Panc1 (cell line): ENCODE measurements around the gene STAT4. TPM values are rescaled to one million over a fixed set of nuclear protein-coding genes. Genes with fewer than 3 reads are reported as not detected.

ENCODE experiments used
- ATAC-seq: fragments of 200-7000 bp; cut with Tn5 transposase; 2 replicates; pipeline ENCODE4 v1.9.1; 2020; ENCODE audit warnings: mild to moderate bottlenecking, moderate library complexity
- BruUV-seq: library from RNA; stranded (reverse); fragments of 400-500 nt; replicated peaks from 2 replicates; lab custom pipeline; 2021; lab: Mats Ljungman, UMichigan
- CTCF ChIA-PET: fragments of 300-600 bp; sonication (Branson Sonifier 250); formaldehyde crosslinking; loops from one replicate; lab custom pipeline; 2022; ENCODE audit warnings: antibody characterized with exemption; lab: Charles Lee
- POLR2A ChIA-PET: fragments of 300-600 bp; sonication (Branson Sonifier 250); formaldehyde crosslinking; loops from one replicate; lab custom pipeline; 2022; ENCODE audit warnings: antibody characterized with exemption; lab: Charles Lee
- DNase-seq: peaks from one replicate; pipeline ENCODE4 v3.0.0-alpha.2; 2010; ENCODE audit warnings: low read depth, low spot score
- H3K27ac ChIP-seq: 2 replicates; pipeline ENCODE4 v1.5.1; 2011; ENCODE audit warnings: mild to moderate bottlenecking, low read length, inconsistent platforms
- H3K27me3 ChIP-seq: fragments of 200-500 bp; sonication (Bioruptor generic); 2 replicates; pipeline ENCODE4 v1.6.0; 2014; ENCODE audit warnings: low read length, inconsistent platforms; ENCODE audit not compliant: control insufficient read depth, insufficient read depth
- H3K36me3 ChIP-seq: fragments of 200-500 bp; sonication (Bioruptor generic); 2 replicates; pipeline ENCODE4 v1.5.1; 2014; ENCODE audit warnings: inconsistent platforms, mild to moderate bottlenecking, low read length, moderate library complexity; ENCODE audit not compliant: control insufficient read depth, insufficient read depth
- H3K4me1 ChIP-seq: 2 replicates; pipeline ENCODE4 v1.5.1; 2011; ENCODE audit warnings: inconsistent platforms, mild to moderate bottlenecking, low read length, moderate library complexity; ENCODE audit not compliant: control insufficient read depth, insufficient read depth
- H3K4me3 ChIP-seq, 2 experiments: 2 replicates each; pipeline ENCODE4 v1.5.1; 2011 to 2012; ENCODE audit warnings: low read depth in 2 of 2, low read length in 2 of 2, mild to moderate bottlenecking in 2 of 2, inconsistent platforms in 1 of 2, moderate library complexity in 1 of 2
- H3K9me3 ChIP-seq: fragments of 200-500 bp; sonication (Bioruptor generic); 2 replicates; pipeline ENCODE4 v1.5.1; 2014; ENCODE audit warnings: low read depth, mild to moderate bottlenecking, inconsistent platforms, low read length, moderate library complexity; ENCODE audit not compliant: control insufficient read depth, insufficient read depth
- CTCF ChIP-seq: fragments of 450-650 bp; IDR thresholded peaks from 2 replicates; pipeline ENCODE4 v1.5.1; 2017; ENCODE audit warnings: mild to moderate bottlenecking
- POLR2AphosphoS5 ChIP-seq: IDR thresholded peaks from 2 replicates; pipeline ENCODE4 v1.6.1; 2012; ENCODE audit warnings: mild to moderate bottlenecking, low read depth, low read length, moderate library complexity
- SIN3A ChIP-seq: IDR thresholded peaks from 2 replicates; pipeline ENCODE4 v1.6.1; 2012; ENCODE audit warnings: low read depth, mild to moderate bottlenecking, low read length, moderate library complexity, borderline replicate concordance; ENCODE audit not compliant: insufficient read depth
- TCF7L2 ChIP-seq: IDR thresholded peaks from 2 replicates; pipeline ENCODE4 v1.6.1; 2011; ENCODE audit warnings: mild to moderate bottlenecking, low read depth, low read length, inconsistent platforms
- in situ Hi-C: cut with HindIII; loops from 2 replicates; pipeline ENCODE4 v1.10.0; 2016; ENCODE audit warnings: low sequenced_read_pairs, low pct_unique_long_range_greater_than_20kb
- intact Hi-C: fragments of 100-400 bp; cut with micrococcal nuclease; formaldehyde crosslinking; loops from one replicate; pipeline ENCODE4 v1.10.0; 2022; ENCODE audit not compliant: unreplicated experiment
- total RNA-seq: library from RNA; stranded (reverse); gene quantifications from one replicate; pipeline ENCODE4 v1.2.1, GENCODE V29; 2021; ENCODE audit not compliant: unreplicated experiment
- TF ChIP-seq, protein P1 (sequence below), 2 experiments: IDR thresholded peaks; 2 replicates each; pipeline ENCODE4 v1.6.1; 2011 to 2012; ENCODE audit warnings: low read depth in 2 of 2, control low read depth in 1 of 2, low read length in 1 of 2, mild to moderate bottlenecking in 1 of 2, moderate library complexity in 1 of 2; ENCODE audit not compliant: insufficient read depth in 1 of 2

STAT4 gene
- total RNA-seq, 1 experiment from 2014 or later, result 0.05 TPM

DNA sequence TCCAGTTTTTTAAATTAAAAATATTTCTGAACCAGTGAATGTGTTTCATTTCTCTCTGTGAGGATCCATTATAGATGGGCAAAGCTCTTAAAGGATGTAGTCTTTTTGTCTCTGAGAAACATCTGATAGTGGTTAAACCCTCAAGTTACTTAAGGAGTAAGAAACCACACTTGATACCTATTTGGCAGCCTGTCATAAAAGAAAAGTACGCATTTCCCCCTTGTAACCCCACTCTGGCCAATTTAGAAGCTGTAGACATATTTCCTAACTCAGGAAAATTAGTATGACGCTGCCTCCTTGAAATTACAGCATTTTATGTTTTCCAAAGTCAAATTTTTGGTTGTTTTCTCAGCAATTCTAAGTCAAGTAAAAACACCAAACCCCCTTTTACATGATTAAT is 2.0 kb downstream of the STAT4 start:
- no peak overlapping the region for H3K27ac ChIP-seq
- intact Hi-C loops, result loop anchor here (5.0 kb wide), 1 partner anchor 76 kb away; no protein-coding TSS in a partner anchor
- H3K4me3 ChIP-seq, result no peak overlapping the region
- POLR2A ChIA-PET, result no interaction called here
- in situ Hi-C loops, result no loop called here
- CTCF ChIA-PET, result interaction anchor here (0.6 kb wide), 1 partner anchor 1541 kb away, joined by 4 read pairs; no protein-coding TSS in a partner anchor
- BruUV-seq, result no TSS peak
- H3K27me3 ChIP-seq, result peaks cover 18% of the 10 kb centered on the region
- H3K4me1 ChIP-seq, result no peaks in the 10 kb centered on the region
- H3K36me3 ChIP-seq, result no peaks in the 10 kb centered on the region; the same call in 1 of the 2 replicates
- no peaks in the 10 kb centered on the region for H3K9me3 ChIP-seq
- TF ChIP-seq SIN3A (no peak), POLR2AphosphoS5 (no peak), TCF7L2 (no peak), CTCF (no peak)
- TF ChIP-seq, protein P1, sequence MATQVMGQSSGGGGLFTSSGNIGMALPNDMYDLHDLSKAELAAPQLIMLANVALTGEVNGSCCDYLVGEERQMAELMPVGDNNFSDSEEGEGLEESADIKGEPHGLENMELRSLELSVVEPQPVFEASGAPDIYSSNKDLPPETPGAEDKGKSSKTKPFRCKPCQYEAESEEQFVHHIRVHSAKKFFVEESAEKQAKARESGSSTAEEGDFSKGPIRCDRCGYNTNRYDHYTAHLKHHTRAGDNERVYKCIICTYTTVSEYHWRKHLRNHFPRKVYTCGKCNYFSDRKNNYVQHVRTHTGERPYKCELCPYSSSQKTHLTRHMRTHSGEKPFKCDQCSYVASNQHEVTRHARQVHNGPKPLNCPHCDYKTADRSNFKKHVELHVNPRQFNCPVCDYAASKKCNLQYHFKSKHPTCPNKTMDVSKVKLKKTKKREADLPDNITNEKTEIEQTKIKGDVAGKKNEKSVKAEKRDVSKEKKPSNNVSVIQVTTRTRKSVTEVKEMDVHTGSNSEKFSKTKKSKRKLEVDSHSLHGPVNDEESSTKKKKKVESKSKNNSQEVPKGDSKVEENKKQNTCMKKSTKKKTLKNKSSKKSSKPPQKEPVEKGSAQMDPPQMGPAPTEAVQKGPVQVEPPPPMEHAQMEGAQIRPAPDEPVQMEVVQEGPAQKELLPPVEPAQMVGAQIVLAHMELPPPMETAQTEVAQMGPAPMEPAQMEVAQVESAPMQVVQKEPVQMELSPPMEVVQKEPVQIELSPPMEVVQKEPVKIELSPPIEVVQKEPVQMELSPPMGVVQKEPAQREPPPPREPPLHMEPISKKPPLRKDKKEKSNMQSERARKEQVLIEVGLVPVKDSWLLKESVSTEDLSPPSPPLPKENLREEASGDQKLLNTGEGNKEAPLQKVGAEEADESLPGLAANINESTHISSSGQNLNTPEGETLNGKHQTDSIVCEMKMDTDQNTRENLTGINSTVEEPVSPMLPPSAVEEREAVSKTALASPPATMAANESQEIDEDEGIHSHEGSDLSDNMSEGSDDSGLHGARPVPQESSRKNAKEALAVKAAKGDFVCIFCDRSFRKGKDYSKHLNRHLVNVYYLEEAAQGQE (IDR thresholded peaks at IDR 0.05; ENCODE audit: insufficient read depth in 1 of 2, low read depth in 2 of 2, low read length in 1 of 2), result no peak
- ATAC-seq (no peak), DNase-seq (no peak)

- no peak for ATAC-seq
- Histone ChIP-seq H3K9me3 (no peaks in the 10 kb centered on the region), H3K27me3 (peaks cover 18% of the 10 kb centered on the region), H3K27ac (no peak overlapping the region), H3K4me3 (no peak overlapping the region), H3K36me3 (no peaks in the 10 kb centered on the region; the same call in 1 of the 2 replicates), H3K4me1 (no peaks in the 10 kb centered on the region)
- no peak for TF ChIP-seq TCF7L2
- no peak for TF ChIP-seq CTCF
- no peak for TF ChIP-seq SIN3A
- TF ChIP-seq, protein P1 (IDR thresholded peaks at IDR 0.05; ENCODE audit: insufficient read depth in 1 of 2, low read depth in 2 of 2, low read length in 1 of 2), result no peak
- TF ChIP-seq POLR2AphosphoS5, result no peak
- CTCF ChIA-PET, result interaction anchor here (0.6 kb wide), 1 partner anchor 1541 kb away, joined by 4 read pairs; no protein-coding TSS in a partner anchor
- POLR2A ChIA-PET, result no interaction called here
- BruUV-seq, result no TSS peak
- DNase-seq, result no peak
- in situ Hi-C loops (no loop called here), intact Hi-C loops (loop anchor here (5.0 kb wide), 1 partner anchor 76 kb away; no protein-coding TSS in a partner anchor)
Measured at GRCh38 chr2:191148281-191148680, 2.5 kb downstream of the STAT4 start.
